Measurements from ENCODE around the gene SNORC. TPM values are rescaled to one million over a fixed set of nuclear protein-coding genes. Genes with fewer than 3 reads are reported as not detected.

SNORC gene
- polyA plus RNA-seq, 1 donor (not counting 4 experiments of a cell fraction or from before 2014, with no cell fraction given), result 0.66 TPM

DNA sequence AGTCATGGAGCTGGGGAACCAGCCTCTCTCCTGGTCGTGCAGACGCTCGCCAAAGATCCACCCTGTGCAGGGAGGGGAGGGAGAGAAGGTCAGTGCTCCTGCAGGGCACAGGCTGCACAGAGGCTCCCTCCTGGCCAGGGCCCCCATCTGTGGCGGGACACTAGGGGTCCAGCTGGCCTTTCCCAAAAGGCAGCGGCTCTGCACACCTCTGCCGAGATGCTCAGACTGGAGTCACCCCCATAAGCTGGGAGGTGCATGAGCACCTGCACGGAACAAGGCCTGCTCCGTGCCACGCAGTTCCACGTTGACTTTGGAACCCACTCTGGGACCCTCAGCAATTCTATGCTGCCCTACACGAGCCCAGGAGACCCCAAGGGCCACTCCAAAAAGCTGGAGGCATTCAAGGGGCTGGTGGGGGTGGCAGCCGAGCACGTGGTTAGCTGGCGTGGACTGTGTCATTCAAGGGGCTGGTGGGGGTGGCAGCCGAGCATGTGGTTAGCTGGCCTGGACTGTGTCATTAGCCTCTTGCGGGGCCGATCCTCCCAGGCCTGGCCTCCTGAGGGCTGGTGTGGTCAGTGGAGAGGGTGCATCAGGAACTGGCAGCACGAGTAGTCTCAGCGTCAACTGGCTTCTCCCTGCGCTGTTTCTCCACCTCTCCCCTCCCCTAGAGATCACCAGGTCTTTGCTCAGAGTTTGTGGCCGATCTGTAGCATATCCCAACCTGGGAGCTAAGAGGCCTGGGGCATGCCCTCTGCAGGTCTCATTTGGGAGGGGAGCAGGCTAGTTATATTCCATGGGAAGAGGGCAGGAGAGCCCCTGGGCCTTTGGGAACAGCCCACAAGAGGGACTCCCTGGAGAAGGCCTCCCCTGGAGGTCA lies 9.8 kb downstream of the SNORC start:
- FAIRE-seq, result no peak
- TF ChIP-seq EZH2 (IDR thresholded peaks at IDR 0.05; ENCODE audit: low read length), result no peak
- TF ChIP-seq, protein P1, sequence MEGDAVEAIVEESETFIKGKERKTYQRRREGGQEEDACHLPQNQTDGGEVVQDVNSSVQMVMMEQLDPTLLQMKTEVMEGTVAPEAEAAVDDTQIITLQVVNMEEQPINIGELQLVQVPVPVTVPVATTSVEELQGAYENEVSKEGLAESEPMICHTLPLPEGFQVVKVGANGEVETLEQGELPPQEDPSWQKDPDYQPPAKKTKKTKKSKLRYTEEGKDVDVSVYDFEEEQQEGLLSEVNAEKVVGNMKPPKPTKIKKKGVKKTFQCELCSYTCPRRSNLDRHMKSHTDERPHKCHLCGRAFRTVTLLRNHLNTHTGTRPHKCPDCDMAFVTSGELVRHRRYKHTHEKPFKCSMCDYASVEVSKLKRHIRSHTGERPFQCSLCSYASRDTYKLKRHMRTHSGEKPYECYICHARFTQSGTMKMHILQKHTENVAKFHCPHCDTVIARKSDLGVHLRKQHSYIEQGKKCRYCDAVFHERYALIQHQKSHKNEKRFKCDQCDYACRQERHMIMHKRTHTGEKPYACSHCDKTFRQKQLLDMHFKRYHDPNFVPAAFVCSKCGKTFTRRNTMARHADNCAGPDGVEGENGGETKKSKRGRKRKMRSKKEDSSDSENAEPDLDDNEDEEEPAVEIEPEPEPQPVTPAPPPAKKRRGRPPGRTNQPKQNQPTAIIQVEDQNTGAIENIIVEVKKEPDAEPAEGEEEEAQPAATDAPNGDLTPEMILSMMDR (optimal IDR thresholded peaks at IDR 0.05 in 1 of 3, IDR thresholded peaks at IDR 0.05 in 1 of 3, conservative IDR thresholded peaks at IDR 0.05 in 1 of 3; ENCODE audit: extremely low read depth in 1 of 3, insufficient read depth in 2 of 3, low read length in 3 of 3), result no peak
- no peak overlapping the region for H3K9ac ChIP-seq (ENCODE audit: control insufficient read depth, extremely low read depth, insufficient read depth, low read length)
- H3K9me1 ChIP-seq (ENCODE audit: control insufficient read depth, extremely low read depth, insufficient read depth, low read length), result no peaks in the 10 kb centered on the region
- H3K79me2 ChIP-seq (ENCODE audit: control insufficient read depth, insufficient read depth, low read length), result no peaks in the 10 kb centered on the region
- H3K4me1 ChIP-seq (ENCODE audit: control insufficient read depth, extremely low read depth, insufficient read depth, low read length), result no peaks in the 10 kb centered on the region
- DNase-seq (ENCODE audit: low read depth, low spot score), result no peak
- H4K20me1 ChIP-seq (ENCODE audit: control insufficient read depth, extremely low read depth, insufficient read depth, low read length), result no peaks in the 10 kb centered on the region
- H3K27ac ChIP-seq (ENCODE audit: control insufficient read depth, insufficient read depth, low read length), result no peak overlapping the region
- no peak overlapping the region for H3K4me2 ChIP-seq (ENCODE audit: control insufficient read depth, extremely low read depth, insufficient read depth, low read depth, low read length)
- no peaks in the 10 kb centered on the region for H3K9me3 ChIP-seq (ENCODE audit: control insufficient read depth, low read depth, low read length)
- no peaks in the 10 kb centered on the region for H3K27me3 ChIP-seq (ENCODE audit: control insufficient read depth, extremely low read depth, insufficient read depth, low read length)
- no peak overlapping the region for H3K4me3 ChIP-seq (ENCODE audit: control insufficient read depth in 2 of 3, extremely low read depth in 1 of 3, insufficient read depth in 2 of 3, low read depth in 1 of 3, low read length in 3 of 3)
- no peaks in the 10 kb centered on the region for H3K36me3 ChIP-seq (ENCODE audit: control insufficient read depth in 2 of 2, extremely low read depth in 1 of 2, insufficient read depth in 2 of 2, low read length in 2 of 2)
- dilution Hi-C loops (cut with MboI; ENCODE audit: extremely low pct_ligation_motif_present, low sequenced_read_pairs), result no loop called here
- no peak overlapping the region for H2AFZ ChIP-seq (ENCODE audit: control insufficient read depth, low read length)

DNA sequence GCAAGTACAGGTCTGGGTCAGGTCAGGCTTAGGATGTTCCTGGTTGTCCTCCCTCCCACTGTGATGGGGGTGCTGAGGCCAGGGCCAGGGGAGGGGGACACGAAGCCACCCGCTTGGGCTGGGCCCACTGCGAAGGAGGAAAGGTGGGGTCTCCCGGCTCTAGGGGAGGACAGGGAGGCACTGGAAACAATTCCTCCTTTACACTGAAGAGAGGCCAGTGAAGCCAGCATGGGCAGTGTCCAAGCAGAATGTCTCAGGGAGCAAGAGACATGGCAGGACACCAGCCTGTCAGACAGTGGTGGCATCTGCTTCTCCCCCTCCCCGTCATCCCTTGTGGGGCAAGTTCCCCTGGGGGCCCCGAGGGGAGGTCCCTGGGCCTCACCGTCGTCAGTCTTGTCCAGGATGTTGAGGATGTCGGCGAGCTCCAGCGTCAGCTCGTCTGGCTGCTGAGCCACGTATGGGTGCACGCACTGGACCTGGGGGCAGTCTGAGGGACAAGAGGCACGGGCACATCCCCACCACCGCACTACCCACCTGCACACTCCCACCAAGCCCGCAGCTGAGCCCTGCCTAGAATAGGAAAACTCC lies 10.8 kb downstream of the SNORC start:
- DNase-seq (ENCODE audit: low read depth, low spot score), result no peak

More for the DNA sequence above, 10.8 kb downstream of the SNORC start:
- Histone ChIP-seq H3K27me3 (ENCODE audit: control insufficient read depth, extremely low read depth, insufficient read depth, low read length) (no peaks in the 10 kb centered on the region), H3K79me2 (ENCODE audit: control insufficient read depth, insufficient read depth, low read length) (no peaks in the 10 kb centered on the region), H3K9ac (ENCODE audit: control insufficient read depth, extremely low read depth, insufficient read depth, low read length) (no peak overlapping the region), H3K4me3 (ENCODE audit: control insufficient read depth in 2 of 3, extremely low read depth in 1 of 3, insufficient read depth in 2 of 3, low read depth in 1 of 3, low read length in 3 of 3) (no peak overlapping the region), H3K4me2 (ENCODE audit: control insufficient read depth, extremely low read depth, insufficient read depth, low read depth, low read length) (no peak overlapping the region), H3K9me3 (ENCODE audit: control insufficient read depth, low read depth, low read length) (no peaks in the 10 kb centered on the region), H2AFZ (ENCODE audit: control insufficient read depth, low read length) (no peak overlapping the region), H3K9me1 (ENCODE audit: control insufficient read depth, extremely low read depth, insufficient read depth, low read length) (no peaks in the 10 kb centered on the region), H3K4me1 (ENCODE audit: control insufficient read depth, extremely low read depth, insufficient read depth, low read length) (no peaks in the 10 kb centered on the region), H3K36me3 (ENCODE audit: control insufficient read depth in 2 of 2, extremely low read depth in 1 of 2, insufficient read depth in 2 of 2, low read length in 2 of 2) (no peaks in the 10 kb centered on the region), H3K27ac (ENCODE audit: control insufficient read depth, insufficient read depth, low read length) (no peak overlapping the region), H4K20me1 (ENCODE audit: control insufficient read depth, extremely low read depth, insufficient read depth, low read length) (no peaks in the 10 kb centered on the region)
- FAIRE-seq, result no peak
- dilution Hi-C loops (cut with MboI; ENCODE audit: extremely low pct_ligation_motif_present, low sequenced_read_pairs), result no loop called here
- TF ChIP-seq EZH2 (IDR thresholded peaks at IDR 0.05; ENCODE audit: low read length), result no peak
- TF ChIP-seq, protein P1 (optimal IDR thresholded peaks at IDR 0.05 in 1 of 3, IDR thresholded peaks at IDR 0.05 in 1 of 3, conservative IDR thresholded peaks at IDR 0.05 in 1 of 3; ENCODE audit: extremely low read depth in 1 of 3, insufficient read depth in 2 of 3, low read length in 3 of 3), result no peak
